CD4-positive, alpha-beta T cell treated with Interleukin-15 for 1 hour (primary cell): ENCODE data around the gene PPME1.

Source experiments
- DNase-seq: peaks from one replicate; pipeline ENCODE4 v3.0.0-alpha.2; 2020

Gene PPME1

DNA sequence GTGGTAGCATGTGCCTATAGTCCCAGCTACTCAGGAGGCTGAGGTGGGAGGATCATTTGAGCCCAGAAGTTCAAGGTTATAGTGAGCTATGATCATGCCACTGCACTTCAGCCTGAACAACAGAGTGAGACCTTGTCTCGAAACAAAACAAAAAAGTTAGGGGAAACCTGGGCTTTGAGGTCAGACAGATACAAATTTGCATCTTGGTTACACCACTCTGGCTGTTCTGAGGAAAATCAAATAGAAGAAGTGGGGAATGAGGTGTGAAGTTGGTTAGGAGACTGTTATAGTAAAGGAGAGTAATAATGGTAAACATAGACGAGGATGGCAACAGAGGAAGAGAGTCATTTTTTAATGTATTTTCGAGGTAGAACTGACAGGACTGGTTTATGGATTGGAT lies 62.6 kb downstream of the PPME1 start:
- DNase-seq: no peak

DNA sequence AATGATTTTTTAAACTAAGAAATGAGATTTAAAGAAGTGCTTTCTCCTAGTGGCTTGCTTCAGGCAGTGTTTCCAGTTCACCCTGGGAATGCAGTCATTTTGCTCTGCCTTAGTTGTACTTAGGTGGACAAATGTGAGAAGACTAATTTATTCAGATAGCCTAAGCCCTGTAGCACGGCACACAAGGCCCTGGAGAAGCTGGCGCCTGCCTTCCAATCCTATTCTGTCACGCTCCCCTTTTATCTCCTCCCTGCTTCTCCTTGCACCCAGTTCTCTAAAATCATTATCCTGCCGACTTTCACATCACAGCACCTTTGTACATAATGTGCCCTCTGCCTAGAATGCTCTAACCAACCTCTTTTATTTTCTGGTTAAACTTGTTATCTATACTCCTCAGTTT lies 64.0 kb downstream of the PPME1 start:
- no peak for DNase-seq

- no peak for DNase-seq
Measured at GRCh38 chr11:74237541-74237940, 66.5 kb downstream of the PPME1 start.

DNA sequence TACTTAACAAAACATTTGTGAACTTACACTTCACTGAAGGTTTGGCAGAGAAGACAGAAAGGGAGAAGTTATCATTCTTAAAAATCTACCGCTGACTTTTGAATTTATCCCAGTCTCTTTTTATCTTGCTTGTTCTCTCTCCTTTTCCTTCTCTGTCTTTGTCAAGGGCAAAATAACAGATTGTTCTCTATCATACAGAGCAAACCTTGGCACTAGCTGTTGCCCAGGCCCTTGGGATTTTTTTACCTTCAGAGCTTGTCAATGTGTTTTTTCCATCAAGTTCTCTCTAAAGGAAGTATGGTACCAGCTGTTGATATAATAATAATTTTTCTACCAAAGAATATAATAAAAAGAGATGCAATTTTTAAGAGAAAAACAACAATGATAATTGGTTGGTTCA lies 67.2 kb downstream of the PPME1 start:
- no peak for DNase-seq

- no peak for DNase-seq
Measured at GRCh38 chr11:74248469-74248868, 77.4 kb downstream of the PPME1 start.

- no peak for DNase-seq
Measured at GRCh38 chr11:74249496-74249895, 78.4 kb downstream of the PPME1 start.

DNA sequence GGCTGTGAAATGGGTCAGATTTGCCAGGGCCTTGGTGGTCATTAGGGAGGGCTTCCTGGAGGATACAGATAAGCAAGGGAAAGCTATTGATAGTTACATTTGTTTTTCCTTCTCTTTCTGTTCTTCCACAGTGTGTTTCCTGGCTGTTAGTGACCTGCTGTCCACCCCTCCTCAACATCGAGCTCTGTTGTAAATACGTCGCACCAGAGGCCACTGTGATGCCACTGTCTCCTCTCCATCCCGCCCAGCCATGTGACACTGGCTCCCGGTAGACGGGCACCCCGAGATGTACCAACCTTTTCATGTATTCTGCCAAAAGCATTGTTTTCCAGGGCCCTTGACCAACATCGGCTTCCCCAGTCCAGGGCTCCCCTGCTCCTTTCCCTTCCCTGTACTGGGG lies 82.3 kb downstream of the PPME1 start:
- DNase-seq: no peak

GRCh38 chr11:74255741-74256375 lies 84.8 kb downstream of the PPME1 start:
- peak; percentile 56 for DNase-seq

GRCh38 chr11:74256378-74257133 lies 85.5 kb downstream of the PPME1 start:
- no peak for DNase-seq

DNA sequence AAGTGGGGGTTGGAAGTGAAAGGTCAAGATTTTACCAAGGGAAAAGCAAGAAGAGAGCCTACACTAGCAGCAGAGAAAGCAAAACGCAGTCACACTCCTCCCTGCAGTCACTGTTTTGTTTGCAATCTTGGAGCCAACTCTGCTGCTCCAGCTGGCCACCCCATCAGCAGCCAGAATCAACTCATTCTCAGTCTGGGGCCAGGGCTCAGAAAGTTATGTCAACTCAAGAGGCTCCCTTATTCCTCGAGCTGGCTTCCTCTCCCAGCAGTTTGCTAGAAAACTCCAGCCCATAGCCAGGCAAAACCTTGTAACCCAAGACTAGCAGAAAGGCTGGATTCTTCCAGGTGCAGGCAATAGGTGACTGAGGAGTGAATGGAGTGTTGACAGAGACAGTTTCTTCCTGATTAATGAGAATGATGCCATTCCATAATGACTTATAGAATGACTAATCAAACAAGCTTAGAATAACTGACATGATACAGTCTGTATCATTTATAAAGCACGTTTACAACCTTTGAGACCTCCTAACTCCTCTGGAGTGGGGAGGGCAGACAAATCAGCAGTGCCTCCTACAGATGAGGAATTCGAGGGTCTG lies 87.0 kb downstream of the PPME1 start:
- DNase-seq: no peak

- no peak for DNase-seq
Measured at GRCh38 chr11:74262725-74263124, 91.6 kb downstream of the PPME1 start.

- DNase-seq: no peak
Measured at GRCh38 chr11:74265256-74265655, 94.2 kb downstream of the PPME1 start.

DNA sequence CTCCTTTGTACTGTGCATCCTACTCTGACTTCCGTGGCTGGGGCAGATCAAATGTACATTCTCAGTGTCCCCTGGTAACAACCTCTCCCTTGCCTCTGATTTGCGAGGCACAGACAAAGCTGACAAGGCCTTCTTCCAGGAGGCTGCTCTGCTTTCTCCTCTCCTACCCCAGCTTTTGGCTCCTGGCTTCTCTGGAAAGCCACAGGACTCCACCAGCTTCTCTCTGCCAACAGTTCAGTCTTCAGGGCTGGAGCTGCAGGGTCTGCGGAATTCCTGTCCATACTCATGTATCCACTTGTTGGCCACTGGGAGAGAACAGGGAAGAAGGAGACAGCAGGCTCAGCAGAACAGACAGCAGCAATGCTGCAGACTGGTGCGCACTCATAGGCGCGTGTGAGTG lies 95.9 kb downstream of the PPME1 start:
- no peak for DNase-seq

DNA sequence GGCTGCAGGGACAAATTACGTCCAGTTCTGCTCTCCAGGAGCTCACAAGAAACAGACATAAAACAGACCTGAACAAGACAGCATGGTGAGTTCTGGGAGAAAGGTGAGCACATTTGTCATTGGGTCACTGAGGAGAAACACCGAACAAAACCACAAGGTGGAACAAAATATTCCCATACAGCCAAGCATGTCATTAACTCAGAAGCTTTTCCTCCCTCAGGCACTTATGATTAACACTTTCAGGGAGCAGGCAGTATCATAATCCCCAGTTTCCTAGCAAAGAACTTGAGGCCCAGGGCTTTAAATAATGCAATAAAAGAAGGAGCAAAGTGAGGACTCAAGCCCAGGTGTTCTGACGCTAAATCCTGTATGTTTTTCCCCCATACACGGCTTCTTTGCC lies 97.4 kb downstream of the PPME1 start:
- DNase-seq: no peak

DNA sequence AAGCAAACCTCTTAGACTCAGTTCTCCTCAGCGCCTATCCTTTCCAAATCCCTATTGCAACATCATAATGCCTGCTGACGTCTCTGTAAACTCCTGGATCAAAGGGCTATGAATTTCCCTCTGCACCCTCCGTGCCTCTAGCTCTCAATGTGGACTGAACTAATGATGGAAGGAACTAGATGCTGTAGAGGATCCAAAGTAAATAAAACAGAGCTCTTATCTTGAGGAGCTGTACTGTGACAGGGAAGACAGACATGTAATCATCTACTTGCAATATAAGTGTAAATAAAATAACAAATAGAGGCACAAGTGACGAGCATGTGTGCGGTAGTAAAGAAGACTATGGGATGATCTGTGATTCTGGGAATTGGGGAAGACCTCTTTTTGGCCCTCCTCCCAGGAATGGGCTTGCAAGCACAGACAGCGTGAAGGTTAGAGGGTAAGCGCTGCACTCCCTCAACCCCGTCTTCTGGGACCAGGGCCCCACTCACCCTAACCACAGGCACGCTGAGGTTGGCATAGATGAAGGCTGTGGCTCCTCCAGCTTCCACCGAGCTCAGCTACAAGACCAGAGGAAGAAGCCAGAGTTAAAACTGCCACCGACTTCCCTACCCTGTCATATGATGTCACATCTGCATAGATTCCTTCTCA lies 98.2 kb downstream of the PPME1 start:
- no peak for DNase-seq

DNA sequence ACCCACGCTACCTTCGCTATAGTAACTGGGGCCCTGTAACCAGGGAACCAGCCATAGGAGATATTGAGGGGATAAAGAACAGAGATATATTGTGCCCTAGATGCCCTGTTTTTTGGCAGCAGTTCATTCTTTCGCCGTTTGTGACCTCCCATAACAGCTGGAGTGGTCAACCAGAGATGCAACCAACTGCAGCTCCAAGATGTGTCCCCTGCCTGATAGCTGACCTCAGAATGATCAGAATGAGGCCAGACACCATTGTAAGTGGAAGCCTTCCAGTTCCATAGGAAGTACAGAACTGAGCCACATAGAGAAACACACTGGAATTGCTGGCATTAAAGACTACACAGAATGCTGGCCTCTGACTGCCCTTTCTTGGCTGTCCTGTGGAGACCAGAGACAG lies 101.2 kb downstream of the PPME1 start:
- DNase-seq: no peak

- no peak for DNase-seq
Measured at GRCh38 chr11:74276581-74276980, 105.5 kb downstream of the PPME1 start.

GRCh38 chr11:74278103-74278502 lies 107.0 kb downstream of the PPME1 start:
- DNase-seq: no peak

DNA sequence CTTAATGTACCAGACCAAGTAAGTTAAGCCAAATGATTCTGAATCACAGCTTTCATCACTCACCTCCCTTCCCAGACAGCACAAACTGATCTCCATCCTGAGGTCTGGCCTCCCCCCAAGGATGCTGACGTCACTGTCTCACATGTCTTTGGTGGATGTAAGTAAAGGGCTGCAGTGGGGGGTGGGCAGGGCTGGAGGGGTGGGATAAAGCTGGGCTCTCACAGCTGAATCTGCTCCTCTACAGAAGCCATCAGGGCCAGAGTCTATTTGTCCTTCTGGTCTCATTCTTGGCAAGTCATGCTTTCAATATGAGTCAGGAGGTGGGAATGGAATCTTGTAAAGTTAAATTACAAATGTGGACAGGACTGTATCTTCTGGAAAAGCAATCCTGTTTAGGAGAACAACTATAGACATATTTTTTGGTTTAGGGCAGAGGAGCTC lies 107.7 kb downstream of the PPME1 start:
- no peak for DNase-seq

- no peak for DNase-seq
Measured at GRCh38 chr11:74279256-74279655, 108.2 kb downstream of the PPME1 start.

- DNase-seq: no peak
Measured at GRCh38 chr11:74280494-74280893, 109.4 kb downstream of the PPME1 start.

DNA sequence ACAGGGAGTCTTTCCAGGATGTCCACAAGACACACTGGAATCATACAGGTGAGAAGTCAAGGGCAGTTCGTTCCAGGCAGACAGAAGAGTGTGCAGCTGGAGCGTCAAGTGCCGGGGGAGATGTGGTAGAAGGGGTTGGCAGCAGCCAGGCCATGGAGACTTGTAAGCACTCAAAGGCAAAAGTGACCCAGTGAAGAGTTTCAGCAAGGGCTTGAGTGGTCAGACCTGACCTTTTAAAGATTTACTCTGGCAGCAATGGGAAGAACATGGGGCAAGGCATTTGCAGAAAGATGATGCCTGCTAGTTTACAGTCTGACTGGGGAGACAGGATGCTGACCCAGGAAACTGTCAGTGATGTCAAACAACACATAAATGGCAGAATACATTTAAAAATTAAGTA lies 111.3 kb downstream of the PPME1 start:
- no peak for DNase-seq

DNA sequence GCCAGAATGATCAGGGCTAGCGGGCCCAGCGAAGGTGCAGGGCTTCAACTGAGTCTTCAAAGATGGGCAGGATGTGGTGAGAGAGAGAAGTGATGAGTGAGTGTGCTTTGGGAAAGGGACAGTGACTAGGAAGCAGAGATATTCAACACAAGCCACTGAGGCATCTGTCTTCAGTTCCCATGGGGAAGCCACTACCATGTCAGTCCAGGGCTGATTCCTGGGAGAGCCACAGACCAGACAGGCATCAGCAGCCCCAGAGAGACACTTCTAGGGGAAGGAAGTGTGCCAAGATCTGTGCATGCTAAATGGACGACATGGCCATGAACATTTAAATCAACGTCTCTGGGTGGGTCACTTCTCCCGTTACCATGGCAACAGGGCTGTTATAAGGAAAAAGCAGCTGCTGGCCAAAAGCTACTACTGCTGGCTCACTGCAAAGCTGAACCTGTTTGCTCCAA lies 111.9 kb downstream of the PPME1 start:
- DNase-seq: no peak
